Psoas muscle (tissue), 8 donors: ENCODE results near the gene TNFRSF17. TPM values are rescaled to one million over a fixed set of nuclear protein-coding genes. Genes with fewer than 3 reads are reported as not detected.

ENCODE experiments used
- ATAC-seq, 4 donors: fragments of 200-7000 bp; cut with Tn5 transposase; one replicate each; pipeline ENCODE4 v1.9.1; 2020; ENCODE audit warnings: moderate library complexity in 3 of 4, mild to moderate bottlenecking in 2 of 4
- DNase-seq, 2 donors: peaks; one replicate each; pipeline ENCODE4 v3.0.0-alpha.2; 2020
- H3K27ac ChIP-seq: fragments of 200-600 bp; one replicate; pipeline ENCODE4 v1.8.0; 2022
- H3K27me3 ChIP-seq, 3 donors: fragments of 200-600 bp in 1 of 3; one replicate each; pipeline versions ENCODE4 v1.6.1 to v1.8.0; 2013 to 2022; ENCODE audit warnings: low read length in 2 of 3, mild to moderate bottlenecking in 2 of 3, moderate library complexity in 1 of 3; ENCODE audit not compliant: insufficient read depth in 3 of 3
- H3K36me3 ChIP-seq, 2 donors: fragments of 200-600 bp in 1 of 2; one replicate each; pipeline versions ENCODE4 v1.6.1 to v1.8.0; 2013 to 2022; ENCODE audit warnings: low read depth in 1 of 2, mild to moderate bottlenecking in 1 of 2, moderate library complexity in 1 of 2; ENCODE audit not compliant: insufficient read depth in 1 of 2
- H3K4me1 ChIP-seq: fragments of 200-600 bp; one replicate; pipeline ENCODE4 v1.8.0; 2022
- H3K4me3 ChIP-seq: fragments of 200-600 bp; one replicate; pipeline ENCODE4 v1.8.0; 2022; ENCODE audit warnings: mild to moderate bottlenecking
- H3K9me3 ChIP-seq: fragments of 200-600 bp; one replicate; pipeline ENCODE4 v1.8.0; 2022
- WGBS, 3 donors: extraction: QIAGEN DNeasy Blood & Tissue Kit; methylation state at CpG; one replicate each; pipeline versions ENCODE4 v1.1.6 to v1.1.7; 2013; 5-methylcytosine and 5-hydroxymethylcytosine counted together
- intact Hi-C, 2 donors: fragments of 100-400 bp; cut with DNase I; formaldehyde crosslinking; loops; one replicate each; pipeline versions ENCODE4 v1.11.0 to v1.14.2; 2022
- polyA plus RNA-seq, 3 donors: library from polyadenylated mRNA; stranded (reverse); fragments of 200-250 nt; gene quantifications; one replicate each; pipeline ENCODE4 v1.2.3, GENCODE V29; 2013
- total RNA-seq, 4 donors: library from RNA; stranded (reverse); fragmentation: NEBNext Ultra II Directional in 2 of 4; extraction: Animal tissue kit (Norgen Biotek cat#: 25700) in 2 of 4; gene quantifications; one replicate each; pipeline versions ENCODE4 v1.2.1 to v1.2.4, GENCODE V29; 2021 to 2023
- TF ChIP-seq, protein P1 (sequence below): fragments of 200-600 bp; IDR thresholded peaks from one replicate; pipeline ENCODE4 v1.8.0; 2022; ENCODE audit warnings: antibody characterized with exemption
- donor health status: healthy with polysubstance abuse.
- donor health status: DM: no; HTN: no; CAD: no; lungs with moderate emphysema.
- donor health status: Bipolar disorder and iron deficiency.
- donor health status: healthy.
- donor health status: DM: yes; HTN: yes; CAD: no.
- donor health status: DM: no; HTN: no; CAD: no.
- donor health status: DM: no; HTN: no; CAD: no.
- donor health status: DM: yes; HTN: yes; CAD: no.

Gene TNFRSF17
- total and polyA plus RNA-seq, 7 donors, result 0.08 to 0.13 TPM; not detected in 5

DNA sequence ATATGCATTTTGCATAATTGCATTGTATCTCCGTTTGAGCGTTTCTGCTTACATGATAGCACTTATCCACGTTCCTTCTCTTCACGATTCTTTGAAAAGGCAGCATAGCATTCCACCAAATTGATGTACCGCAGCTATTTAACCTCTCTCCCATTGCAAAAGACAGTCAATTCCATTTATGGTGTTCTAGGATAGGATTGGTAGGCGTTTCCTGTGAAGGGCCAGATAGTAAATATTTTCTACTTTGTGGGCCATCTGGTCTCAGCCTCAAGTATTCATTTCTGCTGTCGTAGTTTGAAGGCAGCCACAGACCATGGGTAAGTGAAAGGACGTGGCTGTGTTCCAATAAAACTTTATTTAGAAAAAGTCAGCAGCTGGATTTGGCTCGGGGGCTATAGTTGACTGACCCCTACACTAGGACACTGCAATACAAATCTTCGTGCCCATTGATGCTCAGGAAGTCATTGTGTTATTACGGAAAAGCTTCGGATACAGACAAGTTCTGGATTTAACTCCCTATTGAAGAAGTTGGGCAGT, 21.6 kb downstream of the TNFRSF17 start:
- ATAC-seq (no peak), DNase-seq (no peak)
- no peaks in the 10 kb centered on the region for H3K9me3 ChIP-seq
- H3K36me3 ChIP-seq, result no peaks in the 10 kb centered on the region
- TF ChIP-seq, protein P1, sequence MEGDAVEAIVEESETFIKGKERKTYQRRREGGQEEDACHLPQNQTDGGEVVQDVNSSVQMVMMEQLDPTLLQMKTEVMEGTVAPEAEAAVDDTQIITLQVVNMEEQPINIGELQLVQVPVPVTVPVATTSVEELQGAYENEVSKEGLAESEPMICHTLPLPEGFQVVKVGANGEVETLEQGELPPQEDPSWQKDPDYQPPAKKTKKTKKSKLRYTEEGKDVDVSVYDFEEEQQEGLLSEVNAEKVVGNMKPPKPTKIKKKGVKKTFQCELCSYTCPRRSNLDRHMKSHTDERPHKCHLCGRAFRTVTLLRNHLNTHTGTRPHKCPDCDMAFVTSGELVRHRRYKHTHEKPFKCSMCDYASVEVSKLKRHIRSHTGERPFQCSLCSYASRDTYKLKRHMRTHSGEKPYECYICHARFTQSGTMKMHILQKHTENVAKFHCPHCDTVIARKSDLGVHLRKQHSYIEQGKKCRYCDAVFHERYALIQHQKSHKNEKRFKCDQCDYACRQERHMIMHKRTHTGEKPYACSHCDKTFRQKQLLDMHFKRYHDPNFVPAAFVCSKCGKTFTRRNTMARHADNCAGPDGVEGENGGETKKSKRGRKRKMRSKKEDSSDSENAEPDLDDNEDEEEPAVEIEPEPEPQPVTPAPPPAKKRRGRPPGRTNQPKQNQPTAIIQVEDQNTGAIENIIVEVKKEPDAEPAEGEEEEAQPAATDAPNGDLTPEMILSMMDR, result no peak
- no peak overlapping the region for H3K4me3 ChIP-seq
- intact Hi-C loops, result no loop called here
- no peaks in the 10 kb centered on the region for H3K27me3 ChIP-seq
- H3K27ac ChIP-seq, result no peak overlapping the region
- WGBS, 3 donors, result 85 to 86% (median 86%) methylated on average over 12 of the region's 12 CpGs
- peaks cover 5% of the 10 kb centered on the region for H3K4me1 ChIP-seq

DNA sequence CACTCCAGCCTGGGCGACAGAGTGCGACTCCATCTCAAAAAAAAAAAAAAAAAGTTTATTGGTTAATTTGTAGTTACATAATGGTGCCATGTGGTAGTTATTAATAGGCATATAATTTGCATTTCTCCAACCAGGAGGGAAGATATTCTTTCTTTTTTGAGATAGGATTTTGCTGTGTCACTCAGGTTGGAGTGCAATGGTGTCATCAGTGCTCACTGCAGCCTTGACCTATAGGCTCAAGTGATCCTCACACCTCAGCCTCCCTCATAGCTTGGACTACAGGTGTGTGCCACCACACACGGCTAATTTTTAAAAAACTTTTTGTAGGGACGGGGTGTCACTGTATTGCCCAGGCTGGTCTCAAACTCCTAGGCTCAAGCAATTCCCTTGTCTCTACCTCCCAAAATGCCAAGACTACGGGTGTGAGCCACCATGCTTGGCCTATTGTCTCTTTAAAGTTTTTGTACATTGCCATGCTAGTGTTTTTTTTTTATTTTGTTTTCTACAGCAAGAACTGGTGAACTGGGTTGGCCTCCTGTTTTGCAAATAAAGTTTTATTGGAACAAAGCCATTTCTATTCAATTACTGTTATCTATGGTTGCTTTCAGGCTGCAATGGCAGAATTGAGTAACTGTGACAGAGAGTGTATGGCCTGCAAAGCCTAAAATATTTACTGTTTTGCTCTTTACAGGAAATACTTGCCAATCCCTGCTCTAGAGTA, 23.4 kb downstream of the TNFRSF17 start:
- Histone ChIP-seq H3K36me3 (no peaks in the 10 kb centered on the region), H3K4me1 (peaks cover 5% of the 10 kb centered on the region), H3K4me3 (no peak overlapping the region), H3K27ac (no peak overlapping the region), H3K27me3 (no peaks in the 10 kb centered on the region), H3K9me3 (no peaks in the 10 kb centered on the region)
- WGBS, 3 donors, result 68 to 82% (median 73%) methylated on average over 5 of the region's 5 CpGs
- intact Hi-C loops, result no loop called here
- ATAC-seq (no peak), DNase-seq (no peak)
- TF ChIP-seq, protein P1, result no peak

DNA sequence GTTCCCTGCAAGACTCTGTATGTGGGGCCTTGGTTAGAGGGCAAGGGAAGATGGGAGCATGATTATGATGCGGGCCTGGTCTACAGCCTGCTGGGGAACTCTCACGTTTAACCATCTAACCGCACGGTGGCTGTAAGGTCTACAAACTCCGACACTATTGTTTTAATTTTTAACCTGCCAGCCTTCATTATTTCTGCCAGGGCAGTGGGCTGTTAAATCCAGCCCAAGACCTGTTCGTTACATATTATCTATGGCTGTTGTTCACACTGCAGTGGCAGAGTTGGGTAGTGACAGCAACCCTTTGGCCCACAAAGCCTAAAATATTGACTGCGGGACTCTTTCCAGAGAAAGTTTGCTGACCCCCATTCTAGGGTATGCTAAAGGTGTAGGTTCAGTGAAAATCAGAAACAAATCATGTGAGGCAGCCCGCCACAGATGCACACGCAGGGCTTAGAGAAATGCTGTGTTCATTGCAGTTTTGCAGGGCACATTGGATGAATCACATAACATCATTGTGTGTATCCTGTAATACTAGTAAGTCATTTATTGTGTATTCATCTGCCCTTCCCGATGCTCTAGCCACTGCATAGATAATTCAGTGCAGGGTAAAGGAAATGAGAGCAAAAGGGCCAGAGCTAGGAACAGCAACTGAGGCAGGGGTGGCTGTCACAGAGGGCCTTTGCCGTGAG, 25.8 kb downstream of the TNFRSF17 start:
- Histone ChIP-seq H3K9me3 (no peaks in the 10 kb centered on the region), H3K27ac (no peak overlapping the region), H3K4me1 (peaks cover 10% of the 10 kb centered on the region), H3K27me3 (no peaks in the 10 kb centered on the region), H3K36me3 (no peaks in the 10 kb centered on the region), H3K4me3 (no peak overlapping the region)
- TF ChIP-seq, protein P1, result no peak
- 84 to 92% (median 89%) methylated on average over 11 of the region's 11 CpGs for WGBS, 3 donors
- intact Hi-C loops, result no loop called here
- ATAC-seq (no peak), DNase-seq (no peak)

DNA sequence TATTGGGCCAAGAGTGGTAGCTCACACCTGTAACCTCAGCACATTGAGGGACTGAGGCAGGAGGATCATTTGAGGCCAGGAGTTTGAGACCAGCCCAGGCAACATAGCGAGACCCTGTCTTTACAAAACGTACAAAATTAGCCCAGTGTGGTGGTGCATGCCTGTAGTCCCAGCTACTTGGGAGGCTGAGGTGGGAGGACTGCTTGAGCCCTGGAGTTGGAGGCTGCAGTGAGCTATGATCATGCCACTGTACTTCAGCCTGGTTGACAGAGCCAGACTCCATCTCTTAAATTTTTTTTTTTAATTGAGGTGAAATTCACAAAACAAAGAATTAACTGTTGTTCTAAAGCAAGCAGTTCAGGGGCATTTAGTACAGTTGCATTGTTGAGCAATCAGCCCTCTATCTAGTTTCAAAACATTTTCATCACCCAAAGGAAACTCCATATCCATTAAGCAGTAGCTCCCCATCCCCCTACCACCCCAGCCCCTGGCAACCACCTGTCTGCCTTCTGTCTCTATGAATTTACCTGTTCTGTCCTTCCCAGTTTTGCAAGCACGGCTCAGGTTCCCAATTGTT, 27.1 kb downstream of the TNFRSF17 start:
- H3K9me3 ChIP-seq, result no peaks in the 10 kb centered on the region
- H3K36me3 ChIP-seq, result no peaks in the 10 kb centered on the region
- H3K27ac ChIP-seq, result no peak overlapping the region
- DNase-seq (no peak), ATAC-seq (no peak)
- no peaks in the 10 kb centered on the region for H3K27me3 ChIP-seq
- intact Hi-C loops, result no loop called here
- TF ChIP-seq, protein P1, result no peak
- H3K4me1 ChIP-seq, result peaks cover 20% of the 10 kb centered on the region
- 89 to 92% (median 90%) methylated on average over 3 of the region's 3 CpGs for WGBS, 3 donors
- H3K4me3 ChIP-seq, result no peak overlapping the region
